PC-3 (cell line): ENCODE measurements around the gene TSFM.

ENCODE experiments used
- CTCF ChIP-seq: fragments of 300-600 bp; sonication (generic); conservative IDR thresholded peaks from 2 replicates; pipeline ENCODE4 v1.5.1; 2017; ENCODE audit warnings: antibody characterized with exemption, low read depth, mild to moderate bottlenecking, low read length
- EZH2 ChIP-seq: fragments of 300-600 bp; sonication (generic); IDR thresholded peaks from one replicate; pipeline ENCODE4 v1.6.1; 2017; ENCODE audit warnings: antibody characterized with exemption, mild to moderate bottlenecking, low read length; ENCODE audit not compliant: unreplicated experiment
- EZH2phosphoT487 ChIP-seq: fragments of 300-600 bp; sonication (generic); IDR thresholded peaks from 2 replicates; pipeline ENCODE4 v1.6.1; 2018; ENCODE audit warnings: mild to moderate bottlenecking, antibody characterized with exemption, low read length, borderline replicate concordance

GRCh38 chr12:57811028-57811755 lies 28.6 kb downstream of the TSFM start:
- TF ChIP-seq CTCF, result no peak
- no peak for TF ChIP-seq EZH2phosphoT487
- no peak for TF ChIP-seq EZH2
